ENCODE results near the gene YIF1A. TPM values are rescaled to one million over a fixed set of nuclear protein-coding genes. Genes with fewer than 3 reads are reported as not detected.
"Not testable (repeated sequence)": the region's sequence is repeated elsewhere in the genome, so short reads cannot be mapped to it uniquely, and the experiment has no call there.

The YIF1A gene
- total RNA-seq, 1 experiment from 2014 or later = 188 TPM

DNA sequence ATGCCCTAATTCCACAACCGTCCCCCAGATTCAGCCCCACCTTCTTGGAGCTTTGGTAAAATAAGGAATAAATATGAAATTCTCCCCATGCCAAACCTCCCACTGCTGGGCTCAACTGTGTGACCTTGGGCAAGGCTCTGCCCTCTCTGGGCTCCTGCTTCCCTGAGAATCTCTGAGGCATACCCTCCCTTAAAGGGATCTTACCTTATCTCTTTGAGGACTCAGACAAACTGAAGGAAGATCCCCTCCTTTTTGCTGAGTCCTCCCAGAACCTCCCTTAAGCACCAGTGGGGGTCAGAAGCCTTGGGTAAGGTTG, 25.2 kb upstream of the YIF1A start:
- DNase-seq (ENCODE audit: low read depth) = no peak
- in situ Hi-C loops (cut with HindIII; ENCODE audit: low pct_unique_long_range_greater_than_20kb, low sequenced_read_pairs) = no loop called here

DNA sequence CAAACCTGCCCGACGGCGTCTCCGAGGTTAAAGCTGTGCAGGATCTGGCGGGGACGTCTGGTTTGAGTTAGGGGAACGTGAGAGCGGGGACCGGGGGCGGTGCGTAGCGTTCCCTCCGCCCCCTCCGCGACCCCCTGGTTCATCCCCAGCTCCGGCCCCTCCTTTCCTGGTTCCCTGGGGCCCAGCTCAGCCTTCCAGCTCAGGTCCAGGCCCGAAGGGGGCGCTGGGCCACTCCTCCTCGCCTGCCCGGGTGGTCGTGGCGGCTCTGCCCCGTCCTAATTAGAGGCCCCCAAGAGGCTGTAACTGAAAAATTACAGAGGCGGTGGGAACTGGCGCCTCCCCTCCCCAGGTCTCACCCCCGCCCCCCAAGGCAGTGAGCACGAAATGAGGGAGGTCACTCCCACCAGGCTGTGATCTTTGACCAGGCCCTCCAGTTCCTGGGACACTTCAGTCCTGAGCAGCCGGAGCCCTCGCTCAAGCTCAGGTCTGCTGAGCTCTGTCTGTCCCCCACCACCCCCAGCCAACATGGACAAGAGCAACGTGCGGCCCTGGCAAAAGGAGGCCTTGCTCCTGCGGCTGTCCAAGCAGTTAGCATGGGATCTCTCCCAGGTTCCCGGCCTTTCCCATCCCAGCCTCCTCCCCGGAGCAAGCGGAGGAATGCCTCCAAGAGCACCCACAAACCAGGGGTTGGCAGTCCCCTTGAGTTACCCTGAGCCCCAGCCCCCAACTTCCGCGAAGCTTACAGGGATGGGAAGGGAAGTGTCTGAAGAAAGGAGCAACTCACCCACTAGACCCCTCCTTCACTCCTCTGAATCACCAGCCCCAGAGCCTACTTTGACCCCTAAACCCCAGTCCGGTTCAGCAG, 24.6 kb upstream of the YIF1A start:
- in situ Hi-C loops (cut with HindIII; ENCODE audit: low pct_unique_long_range_greater_than_20kb, low sequenced_read_pairs) = no loop called here
- DNase-seq (ENCODE audit: low read depth) = no peak

DNA sequence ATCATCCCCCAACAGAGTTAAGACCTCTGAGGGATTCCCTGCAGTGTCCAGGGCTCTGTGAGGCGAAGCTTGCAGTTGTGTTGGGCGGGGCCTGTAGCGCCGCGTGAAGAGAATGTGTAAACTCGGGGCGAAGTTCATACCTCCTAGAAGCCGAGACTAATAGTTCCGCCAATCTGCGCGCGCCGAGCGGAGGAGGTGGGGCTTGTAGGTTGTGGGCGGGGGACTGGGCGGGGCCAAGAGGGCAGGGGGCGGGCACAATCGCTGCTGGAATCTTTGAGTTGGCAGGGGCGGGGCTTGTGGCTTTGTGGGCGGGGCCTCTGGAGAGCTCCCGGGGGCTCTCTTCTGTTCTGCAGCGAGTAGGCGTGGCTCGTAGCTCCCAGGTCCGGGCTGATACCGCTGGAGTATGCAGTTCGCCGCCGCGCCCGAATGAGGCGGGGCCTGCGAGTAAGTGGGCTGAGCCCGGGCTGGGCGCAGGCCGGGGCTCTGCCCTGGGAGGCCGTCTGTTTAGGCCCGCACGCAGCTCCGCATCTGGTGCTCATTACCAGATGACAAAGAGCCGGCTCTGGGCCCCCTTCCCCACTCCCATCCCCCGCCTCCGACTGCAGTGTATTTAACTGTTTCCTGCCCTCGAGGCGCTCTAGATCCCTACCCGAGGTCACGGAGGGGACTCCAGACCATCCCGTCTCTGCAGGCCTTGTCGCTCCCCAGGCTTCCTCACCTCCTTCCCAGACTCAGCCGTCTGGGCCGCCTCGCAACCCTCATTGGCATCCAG, 23.8 kb upstream of the YIF1A start:
- peak; percentile 86 for DNase-seq (ENCODE audit: low read depth)
- in situ Hi-C loops (cut with HindIII; ENCODE audit: low pct_unique_long_range_greater_than_20kb, low sequenced_read_pairs) = no loop called here

DNA sequence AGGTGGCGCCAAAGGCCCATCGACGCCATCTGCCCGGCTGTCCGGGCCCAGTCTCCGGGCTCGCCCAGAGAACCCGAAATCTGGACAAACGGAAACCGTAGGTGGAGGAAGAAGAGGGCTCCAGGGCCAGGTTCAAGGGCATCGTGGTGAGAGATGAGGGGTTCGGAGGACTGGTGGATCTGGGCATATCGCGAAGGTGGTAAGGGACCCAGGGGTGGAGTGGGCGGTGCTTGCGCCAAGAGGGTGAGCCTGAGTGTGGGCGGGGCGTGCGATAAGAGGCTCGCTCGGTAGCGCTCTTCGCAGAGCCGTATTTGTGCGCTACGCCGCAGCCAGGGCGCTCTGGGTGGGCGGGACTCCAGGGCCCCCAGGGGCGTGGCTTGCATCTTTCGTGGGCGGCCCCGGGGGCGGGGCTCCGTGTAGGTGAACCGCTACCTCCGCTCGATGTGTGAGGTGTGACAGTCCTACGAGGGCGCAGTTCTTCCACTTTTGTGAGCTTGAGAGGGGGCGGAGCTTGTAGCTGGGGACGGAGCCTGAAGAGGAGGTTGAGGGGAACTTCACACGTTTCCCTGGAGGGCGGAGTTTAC, 23.1 kb upstream of the YIF1A start:
- in situ Hi-C loops (cut with HindIII; ENCODE audit: low pct_unique_long_range_greater_than_20kb, low sequenced_read_pairs) = no loop called here

DNA sequence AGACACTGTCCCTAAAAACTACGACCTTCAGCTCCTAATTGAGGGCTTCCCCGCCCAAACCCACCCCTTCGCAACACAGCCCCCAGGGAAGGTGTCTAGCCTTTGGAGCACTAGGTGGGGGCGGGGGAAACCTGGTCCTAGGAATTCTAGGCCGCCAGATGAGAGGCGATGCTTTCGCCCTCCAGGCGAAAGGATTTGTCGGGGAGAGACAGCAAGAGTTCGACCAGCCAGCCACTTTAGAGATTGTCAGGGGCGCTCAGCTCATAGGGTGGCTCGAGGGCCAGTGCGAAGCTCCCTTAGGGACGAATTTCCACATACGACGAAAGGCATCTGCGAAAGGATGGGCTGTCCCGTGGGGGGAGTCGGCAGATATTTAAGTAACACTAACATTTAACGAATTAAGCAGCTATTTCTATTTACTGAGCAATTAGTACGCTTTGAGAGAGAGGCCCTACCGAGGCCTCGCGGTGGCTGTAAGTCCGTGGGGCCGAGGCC, 22.6 kb upstream of the YIF1A start:
- DNase-seq (ENCODE audit: low read depth) = no peak
- in situ Hi-C loops (cut with HindIII; ENCODE audit: low pct_unique_long_range_greater_than_20kb, low sequenced_read_pairs) = no loop called here

More for the DNA sequence above, 23.1 kb upstream of the YIF1A start:
- peak; percentile 95 for DNase-seq (ENCODE audit: low read depth)

DNA sequence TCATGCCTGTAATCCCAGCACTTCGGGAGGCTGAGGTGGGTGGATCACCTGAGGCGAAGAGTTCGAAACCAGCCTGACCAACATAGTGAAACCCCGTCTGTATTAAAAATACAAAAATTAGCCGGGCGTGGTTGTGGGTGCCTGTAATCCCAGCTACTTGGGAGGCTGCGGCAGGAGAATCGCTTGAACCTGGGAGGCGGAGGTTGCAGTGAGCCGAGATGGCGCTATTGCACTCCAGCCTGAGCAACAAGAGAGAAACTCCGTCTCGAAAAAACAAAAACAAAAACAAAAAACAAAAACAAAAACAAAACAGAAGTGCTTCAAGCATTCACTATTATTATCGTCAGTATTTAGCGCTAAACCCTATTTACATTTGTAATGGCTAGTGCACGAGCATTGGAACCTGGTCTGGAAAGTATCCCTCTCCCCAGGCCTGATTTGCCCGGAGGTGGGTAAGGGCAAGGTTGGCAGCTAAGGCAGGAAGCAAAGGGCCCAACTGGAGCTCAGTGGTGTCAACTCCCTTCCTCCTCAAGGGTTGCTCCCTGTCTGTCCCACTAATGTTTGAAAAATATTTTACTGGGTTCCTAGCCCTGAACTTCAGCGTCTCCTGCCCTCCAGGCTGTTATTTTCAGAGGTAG, 22.0 kb upstream of the YIF1A start:
- DNase-seq (ENCODE audit: low read depth); in situ Hi-C loops (cut with HindIII; ENCODE audit: low pct_unique_long_range_greater_than_20kb, low sequenced_read_pairs): not testable (repeated sequence)

DNA sequence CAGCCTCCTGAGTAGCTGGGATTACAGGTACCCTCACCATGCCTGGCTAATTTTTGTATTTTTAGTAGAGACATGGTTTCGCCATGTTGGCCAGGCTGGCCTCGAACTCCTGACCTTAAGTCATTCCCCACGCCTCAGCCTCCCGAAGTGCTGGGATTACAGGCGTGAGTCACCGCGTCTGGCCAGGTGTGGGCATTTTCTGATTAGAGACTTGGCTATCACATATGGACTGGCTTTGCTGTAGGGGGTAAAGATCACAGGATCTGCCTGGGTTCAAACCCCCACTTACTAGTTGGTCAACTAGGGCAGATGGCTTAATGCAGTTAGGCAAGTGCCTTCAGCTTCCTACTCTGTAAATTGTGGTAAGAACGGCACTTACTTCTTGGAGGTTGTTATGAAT, 21.4 kb upstream of the YIF1A start:
- no peak for DNase-seq (ENCODE audit: low read depth)
- in situ Hi-C loops (cut with HindIII; ENCODE audit: low pct_unique_long_range_greater_than_20kb, low sequenced_read_pairs) = no loop called here

DNA sequence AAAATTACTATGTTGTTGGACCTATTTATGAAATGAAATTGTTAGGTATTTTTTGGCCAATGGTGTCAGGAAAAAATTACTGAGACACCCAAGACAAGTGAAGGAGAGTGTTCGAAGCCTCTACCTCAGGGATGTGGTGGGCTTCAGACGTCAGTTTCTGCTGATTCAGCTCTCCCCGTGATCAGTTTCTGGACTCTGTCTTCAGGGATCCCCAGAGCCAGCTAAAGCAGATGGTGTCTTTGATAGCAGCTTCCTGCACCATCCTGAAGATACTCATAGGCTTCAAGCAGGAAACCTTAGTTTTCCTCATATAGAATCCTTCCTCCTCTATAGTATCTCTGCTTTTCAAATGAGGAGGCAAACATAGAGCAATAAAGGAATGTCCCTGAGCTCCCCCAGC, 20.5 kb upstream of the YIF1A start:
- no peak for DNase-seq (ENCODE audit: low read depth)
- in situ Hi-C loops (cut with HindIII; ENCODE audit: low pct_unique_long_range_greater_than_20kb, low sequenced_read_pairs) = no loop called here

DNA sequence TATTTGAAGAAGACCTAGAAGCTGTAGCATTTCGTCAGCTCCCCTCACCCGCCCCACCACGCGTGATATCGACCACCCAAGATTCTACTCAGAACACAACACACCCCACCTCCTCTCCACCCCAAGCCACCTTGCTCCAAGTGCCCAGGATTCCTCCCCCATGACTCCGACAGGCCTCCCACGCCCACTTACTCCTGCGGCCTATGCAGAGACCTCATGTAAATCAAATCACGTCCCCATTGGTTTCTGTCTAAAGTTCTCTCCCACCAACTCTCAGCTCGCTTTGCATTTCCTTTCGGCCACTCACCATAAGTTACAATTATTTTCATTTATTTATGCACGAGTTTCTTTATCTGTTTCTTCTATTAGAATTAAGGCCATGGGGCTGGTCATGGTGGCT, 13.7 kb upstream of the YIF1A start:
- no peak for DNase-seq (ENCODE audit: low read depth)
- in situ Hi-C loops (cut with HindIII; ENCODE audit: low pct_unique_long_range_greater_than_20kb, low sequenced_read_pairs) = no loop called here

DNA sequence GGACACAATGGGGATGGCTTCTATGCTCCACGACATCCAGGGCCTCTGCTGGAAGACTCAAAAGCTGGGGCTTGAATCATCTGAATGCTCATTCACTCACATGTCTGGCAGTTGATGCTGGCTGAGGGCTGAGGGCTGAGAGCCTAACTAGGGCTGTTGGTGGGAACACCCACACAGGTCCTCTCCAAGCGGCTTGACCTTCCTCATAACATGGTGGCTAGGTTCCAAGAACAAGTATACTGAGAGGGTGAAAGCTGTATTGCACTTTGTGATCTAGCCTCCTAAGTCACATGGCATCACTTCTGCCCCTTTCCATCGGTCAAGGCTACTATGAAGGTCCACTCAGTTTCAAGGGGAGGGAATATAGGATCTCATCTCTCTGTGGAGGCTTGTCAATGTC, 10.2 kb upstream of the YIF1A start:
- in situ Hi-C loops (cut with HindIII; ENCODE audit: low pct_unique_long_range_greater_than_20kb, low sequenced_read_pairs) = no loop called here
- no peak for DNase-seq (ENCODE audit: low read depth)

DNA sequence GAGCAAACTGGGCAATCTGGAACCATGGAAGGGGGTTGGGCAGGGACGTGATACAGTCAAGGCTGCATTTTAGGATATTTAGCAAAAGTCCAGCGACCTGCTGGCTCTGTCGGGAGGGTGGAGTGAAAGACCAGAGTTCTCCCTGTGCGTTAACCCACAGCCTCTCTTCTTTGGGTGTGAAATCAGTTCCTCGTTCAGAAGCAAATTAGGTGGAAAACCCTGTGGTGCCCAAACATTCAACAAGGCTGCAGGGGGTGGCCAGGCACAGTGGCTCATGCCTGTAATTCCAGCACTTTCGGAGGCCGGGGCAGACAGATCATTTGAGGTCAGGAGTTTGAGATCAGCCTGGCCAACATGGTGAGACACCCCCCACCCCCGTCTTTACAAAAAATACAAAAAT, 8.7 kb upstream of the YIF1A start:
- in situ Hi-C loops (cut with HindIII; ENCODE audit: low pct_unique_long_range_greater_than_20kb, low sequenced_read_pairs) = no loop called here
- DNase-seq (ENCODE audit: low read depth) = no peak

DNA sequence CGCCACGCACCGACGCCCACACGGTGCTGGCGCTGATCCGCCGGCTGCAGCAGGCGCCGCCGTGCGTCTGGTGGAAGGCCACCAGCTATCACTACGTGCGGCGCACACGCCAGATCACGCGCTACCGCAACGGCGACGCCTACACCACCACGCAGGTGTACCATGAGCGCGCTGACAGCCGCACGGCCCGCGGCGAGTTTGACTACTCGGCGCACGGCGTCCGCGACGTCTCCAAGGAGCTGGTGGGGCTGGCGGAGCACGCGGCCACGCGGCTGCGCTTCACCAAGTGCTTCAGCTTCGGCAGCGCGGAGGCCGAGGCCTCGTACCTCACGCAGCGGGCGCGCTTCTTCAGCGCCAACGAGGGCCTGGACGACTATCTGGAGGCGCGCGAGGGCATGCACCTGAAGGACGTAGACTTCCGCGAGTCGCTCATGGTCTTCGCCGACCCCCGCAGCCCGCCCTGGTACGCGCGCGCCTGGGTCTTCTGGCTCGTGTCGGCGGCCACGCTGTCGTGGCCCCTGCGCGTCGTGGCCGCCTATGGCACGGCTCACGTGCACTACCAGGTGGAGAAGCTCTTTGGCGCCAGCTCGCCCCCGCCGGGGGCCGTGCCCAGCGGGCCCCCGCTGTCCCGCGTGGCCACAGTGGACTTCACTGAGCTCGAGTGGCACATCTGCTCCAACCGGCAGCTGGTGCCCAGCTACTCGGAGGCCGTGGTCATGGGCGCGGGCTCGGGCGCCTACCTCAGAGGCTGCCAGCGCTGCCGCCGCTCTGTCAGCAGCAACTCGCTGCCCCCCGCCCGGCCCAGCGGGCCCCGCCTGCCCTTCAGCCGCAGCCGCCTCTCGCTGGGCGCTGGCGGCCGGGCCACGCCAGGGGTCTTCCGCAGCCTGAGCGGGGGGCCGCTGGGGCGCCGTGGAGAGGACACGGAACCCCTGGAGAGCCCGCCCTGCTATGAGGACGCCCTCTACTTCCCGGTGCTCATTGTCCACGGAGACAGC, 6.0 kb upstream of the YIF1A start:
- in situ Hi-C loops (cut with HindIII; ENCODE audit: low pct_unique_long_range_greater_than_20kb, low sequenced_read_pairs) = no loop called here
- DNase-seq (ENCODE audit: low read depth) = no peak

DNA sequence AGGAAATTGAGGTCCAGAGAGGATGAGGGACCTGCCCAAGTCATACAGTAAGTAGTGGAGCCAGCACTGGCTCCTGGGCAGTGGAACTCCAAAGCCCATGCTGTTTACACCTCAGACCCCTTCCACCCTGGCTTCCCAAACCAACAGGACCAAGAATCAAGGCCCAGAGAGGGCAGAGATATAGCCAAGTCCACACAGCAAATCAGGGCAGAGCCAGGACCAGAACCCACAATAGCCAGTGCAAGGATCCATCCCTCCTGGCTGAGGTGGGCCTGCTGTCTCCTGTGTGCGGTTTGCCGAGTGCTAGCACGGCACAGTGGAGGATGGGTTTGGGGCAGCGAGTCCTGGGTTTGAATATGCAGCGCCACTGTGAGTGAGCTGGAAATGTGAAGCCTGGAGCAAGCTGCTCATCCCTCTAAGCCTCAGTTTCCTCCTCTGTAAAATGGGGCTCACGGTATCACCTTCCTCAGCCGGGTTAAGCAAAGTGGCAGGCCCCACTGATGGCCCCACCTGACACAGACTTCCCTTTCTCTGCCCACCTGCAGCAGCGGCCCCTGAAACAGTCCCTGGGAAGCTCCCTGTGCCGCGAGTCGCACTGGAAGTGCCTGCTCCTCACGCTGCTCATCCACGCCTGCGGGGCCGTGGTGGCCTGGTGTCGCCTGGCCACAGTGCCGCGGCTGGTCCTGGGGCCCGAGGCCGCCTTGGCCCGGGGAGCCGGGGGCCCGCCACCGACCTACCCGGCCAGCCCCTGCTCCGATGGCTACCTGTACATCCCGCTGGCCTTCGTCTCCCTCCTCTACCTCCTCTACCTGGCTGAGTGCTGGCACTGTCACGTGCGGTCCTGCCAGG, 5.1 kb upstream of the YIF1A start:
- DNase-seq (ENCODE audit: low read depth) = no peak
- in situ Hi-C loops (cut with HindIII; ENCODE audit: low pct_unique_long_range_greater_than_20kb, low sequenced_read_pairs) = no loop called here

DNA sequence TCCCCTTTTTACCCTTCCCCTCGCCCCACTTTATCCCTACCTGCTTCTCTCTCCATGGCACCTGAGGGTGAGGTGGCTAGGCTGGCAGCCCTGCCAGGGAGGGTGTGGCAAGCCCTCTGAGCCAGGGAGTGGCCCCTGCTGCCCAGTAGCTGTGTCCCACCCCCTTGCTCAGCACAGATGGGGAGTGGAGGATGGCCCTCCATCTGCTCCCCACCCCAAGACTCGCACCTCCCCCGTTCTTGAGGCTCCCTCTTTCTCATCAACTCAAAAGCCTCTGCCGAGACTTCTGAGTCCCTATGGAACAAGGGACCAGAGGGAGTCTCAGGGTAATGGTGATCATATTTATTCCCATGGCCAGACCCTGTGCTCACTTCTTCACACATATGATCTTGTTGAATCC, 4.4 kb upstream of the YIF1A start:
- in situ Hi-C loops (cut with HindIII; ENCODE audit: low pct_unique_long_range_greater_than_20kb, low sequenced_read_pairs) = no loop called here
- DNase-seq (ENCODE audit: low read depth) = no peak

DNA sequence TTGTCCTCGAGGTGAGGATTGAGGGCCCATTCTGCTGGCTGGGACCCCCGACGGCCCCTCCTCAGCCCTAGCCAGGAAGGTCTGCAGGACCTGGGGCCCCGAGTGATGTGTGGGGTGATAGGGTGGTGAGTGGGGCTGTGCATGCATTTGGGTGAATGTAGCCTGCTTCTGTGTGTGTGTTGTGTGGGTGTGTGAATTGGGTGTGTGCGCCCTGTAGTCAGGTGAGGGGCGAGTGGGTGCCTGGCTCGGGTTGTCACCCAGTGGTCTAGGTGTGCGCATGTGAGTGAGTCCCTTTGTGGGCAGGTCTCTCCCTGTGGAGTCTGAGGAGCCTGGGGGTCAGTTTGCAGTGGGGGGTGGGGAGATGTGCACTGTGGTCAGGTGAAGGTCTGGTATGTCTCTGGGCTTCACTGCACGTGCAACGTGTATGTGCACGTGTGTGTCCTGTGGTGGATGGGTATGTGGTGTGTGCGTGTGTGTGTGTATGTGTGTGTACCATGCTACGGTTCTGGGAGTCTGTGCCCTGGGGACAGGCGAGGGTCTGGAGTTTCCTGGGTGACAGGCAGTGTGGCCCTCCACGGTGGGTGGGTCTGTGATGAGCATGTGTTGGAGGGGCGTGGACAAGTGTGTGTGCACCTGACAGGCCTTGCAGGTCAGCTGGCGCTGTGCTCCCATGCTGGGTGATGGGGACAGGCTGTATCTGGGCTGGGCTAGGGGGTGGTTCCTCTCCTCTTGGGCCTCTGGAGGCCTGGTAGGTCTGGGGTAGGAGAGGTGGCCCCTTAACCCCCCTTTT, 3.8 kb upstream of the YIF1A start:
- in situ Hi-C loops (cut with HindIII; ENCODE audit: low pct_unique_long_range_greater_than_20kb, low sequenced_read_pairs) = no loop called here

More for the DNA sequence above, 3.8 kb upstream of the YIF1A start:
- DNase-seq (ENCODE audit: low read depth) = no peak

Data from Caki2 (cell line).